H1 (cell line): ENCODE data around the gene HTR1B. TPM values are rescaled to one million over a fixed set of nuclear protein-coding genes. Genes with fewer than 3 reads are reported as not detected.

Experiments
- ATF3 ChIP-seq: IDR thresholded peaks from 2 replicates; pipeline ENCODE4 v1.6.1; 2011; ENCODE audit warnings: low read depth, mild to moderate bottlenecking, low read length; ENCODE audit not compliant: insufficient read depth
- BACH1 ChIP-seq: IDR thresholded peaks from 2 replicates; pipeline ENCODE4 v1.6.1; 2012; ENCODE audit warnings: low read length, improper control_type of control experiment
- CHD7 ChIP-seq: fragments of 300-600 bp; sonication (generic); IDR thresholded peaks from 2 replicates; pipeline ENCODE4 v1.7.1; 2012; ENCODE audit warnings: low read length, moderate library complexity, mild to moderate bottlenecking, inconsistent platforms; ENCODE audit not compliant: insufficient replicate concordance
- MAFK ChIP-seq: IDR thresholded peaks from 2 replicates; pipeline ENCODE4 v1.6.1; 2012; ENCODE audit warnings: low read depth, mild to moderate bottlenecking, improper control_type of control experiment, low read length
- POLR2A ChIP-seq, 2 experiments: IDR thresholded peaks; 1 replicate in 1 of 2; 2 replicates in 1 of 2; pipeline ENCODE4 v1.6.1; 2011; ENCODE audit warnings: low read depth in 2 of 2, low read length in 2 of 2, mild to moderate bottlenecking in 2 of 2; ENCODE audit errors: control extremely low read depth in 1 of 2
- RBBP5 ChIP-seq: IDR thresholded peaks from 2 replicates; pipeline ENCODE4 v1.7.1; 2012; ENCODE audit warnings: low read depth, mild to moderate bottlenecking, inconsistent platforms, low read length, moderate library complexity, borderline replicate concordance
- RXRA ChIP-seq: IDR thresholded peaks from 2 replicates; pipeline ENCODE4 v1.6.1; 2011; ENCODE audit warnings: low read depth, mild to moderate bottlenecking, low read length, moderate library complexity; ENCODE audit not compliant: insufficient read depth
- SP1 ChIP-seq: IDR thresholded peaks from 2 replicates; pipeline ENCODE4 v1.6.1; 2011; ENCODE audit warnings: low read depth, low read length
- SP2 ChIP-seq: IDR thresholded peaks from 2 replicates; pipeline ENCODE4 v1.6.1; 2012; ENCODE audit warnings: mild to moderate bottlenecking, low read length, inconsistent platforms
- TAF7 ChIP-seq: optimal IDR thresholded peaks from 2 replicates; pipeline ENCODE3; 2011; ENCODE audit warnings: low read depth, mild to moderate bottlenecking, inconsistent platforms, low read length, moderate library complexity, borderline replicate concordance
- ZNF274 ChIP-seq: IDR thresholded peaks from 2 replicates; pipeline ENCODE4 v1.7.0; 2012; ENCODE audit warnings: low read length, borderline replicate concordance; ENCODE audit errors: extremely low read depth
- polyA plus RNA-seq, 7 experiments: library from polyadenylated mRNA; depleted of rRNA in 3 of 7; stranded (reverse) in 5 of 7; unstranded in 2 of 7; fragments of >200 nt in 5 of 7; fragments of 200-250 nt in 2 of 7; gene quantifications; 1 replicate in 5 of 7; 2 replicates in 1 of 7; 4 replicates in 1 of 7; pipeline versions ENCODE4 v1.2.1 to v1.2.3, GENCODE V29; 2011 to 2013; ENCODE audit warnings: missing spikeins in 2 of 7, mixed read lengths in 2 of 7
- total RNA-seq: library from RNA; stranded (reverse); fragmentation: NEBNext Ultra II Directional; extraction: Animal tissue kit (Norgen Biotek cat#: 25700); gene quantifications from 2 replicates; pipeline ENCODE4 v1.2.1, GENCODE V29; 2021

The HTR1B gene
- total and polyA plus RNA-seq, 2 of the 8 experiments (the other 6 are each of a cell fraction or from before 2014, with no cell fraction given): 1.1 to 1.4 TPM

GRCh38 chr6:77463308-77463860 is at the start of gene HTR1B (continued):
- no peak for TF ChIP-seq SP1
- TF ChIP-seq ZNF274: no peak
- TF ChIP-seq SP2: no peak
- no peak for TF ChIP-seq BACH1
- TF ChIP-seq TAF7: no peak
- TF ChIP-seq RXRA: no peak
- TF ChIP-seq ATF3: no peak
- TF ChIP-seq MAFK: no peak
- no peak for TF ChIP-seq CHD7
- peak; percentile 23 for TF ChIP-seq RBBP5
- no peak for TF ChIP-seq POLR2A (IDR thresholded peaks at IDR 0.05; ENCODE audit: control extremely low read depth in 1 of 2, low read depth in 2 of 2, low read length in 2 of 2)
